HepG2 (cell line): ENCODE measurements around the gene OXSM. TPM values are rescaled to one million over a fixed set of nuclear protein-coding genes. Genes with fewer than 3 reads are reported as not detected.
A peak's percentile ranks its signal among the peaks of the same experiment; 100 is the strongest.

Experiments
- ATF6 ChIP-seq: sonication (generic); formaldehyde crosslinking; conservative IDR thresholded peaks from 2 replicates; pipeline ENCODE4 v1.4.0; 2020; ENCODE audit warnings: missing genetic modification reagents
- CHD2 ChIP-seq: IDR thresholded peaks from 2 replicates; pipeline ENCODE4 v1.6.1; 2011; ENCODE audit warnings: low read depth, low read length, improper control_type of control experiment
- FOXP1 ChIP-seq, 2 experiments: fragments of 450-650 bp in 1 of 2; IDR thresholded peaks; 2 replicates each; pipeline ENCODE4 v1.6.1; 2017 to 2018; ENCODE audit warnings: antibody characterized with exemption in 1 of 2
- HES4 ChIP-seq: sonication (generic); formaldehyde crosslinking; IDR thresholded peaks from 2 replicates; pipeline ENCODE4 v1.9.0; 2021; ENCODE audit warnings: mild to moderate bottlenecking, missing genetic modification reagents, borderline replicate concordance
- HIVEP1 ChIP-seq: sonication (generic); formaldehyde crosslinking; IDR thresholded peaks from 2 replicates; pipeline ENCODE4 v1.4.0; 2020; ENCODE audit warnings: mild to moderate bottlenecking, missing genetic modification reagents
- KDM5A ChIP-seq: fragments of 200-600 bp; sonication (generic); IDR thresholded peaks from 2 replicates; pipeline ENCODE4 v1.7.0; 2018; ENCODE audit warnings: antibody characterized with exemption, mild to moderate bottlenecking, low read length, borderline replicate concordance
- KLF9 ChIP-seq: IDR thresholded peaks from 2 replicates; pipeline ENCODE4 v1.6.1; 2016; ENCODE audit warnings: low read depth
- NFE2 ChIP-seq: sonication (generic); formaldehyde crosslinking; IDR thresholded peaks from 2 replicates; pipeline ENCODE4 v1.4.0; 2020; ENCODE audit warnings: missing genetic modification reagents
- POGZ ChIP-seq: sonication (generic); formaldehyde crosslinking; IDR thresholded peaks from 2 replicates; pipeline ENCODE4 v1.4.0; 2020; ENCODE audit warnings: mild to moderate bottlenecking, missing genetic modification reagents
- SOX13 ChIP-seq, 3 experiments: fragments of 450-650 bp in 1 of 3; sonication (generic) in 1 of 3; formaldehyde crosslinking in 1 of 3; IDR thresholded peaks in 2 of 3; conservative IDR thresholded peaks in 1 of 3; 2 replicates each; pipeline versions ENCODE4 v1.5.0 to v1.6.1; 2016 to 2020; ENCODE audit warnings: antibody characterized with exemption in 1 of 3, mild to moderate bottlenecking in 1 of 3, missing compliant biosample characterization in 1 of 3, missing genetic modification reagents in 1 of 3, moderate library complexity in 1 of 3
- TIGD3 ChIP-seq: sonication (generic); formaldehyde crosslinking; IDR thresholded peaks from 2 replicates; pipeline ENCODE4 v1.5.1; 2020; ENCODE audit warnings: mild to moderate bottlenecking, missing genetic modification reagents, borderline replicate concordance
- ZBTB25 ChIP-seq: IDR thresholded peaks from 2 replicates; pipeline ENCODE4 v1.6.1; 2018; ENCODE audit warnings: missing genetic modification reagents
- ZBTB44 ChIP-seq: sonication (generic); formaldehyde crosslinking; IDR thresholded peaks from 2 replicates; pipeline ENCODE4 v1.4.0; 2020; ENCODE audit warnings: missing genetic modification reagents
- ZBTB7B ChIP-seq: sonication (generic); formaldehyde crosslinking; IDR thresholded peaks from 2 replicates; pipeline ENCODE4 v1.4.0; 2020; ENCODE audit warnings: missing genetic modification reagents
- ZNF143 ChIP-seq: sonication (generic); formaldehyde crosslinking; IDR thresholded peaks from 2 replicates; pipeline ENCODE4 v1.4.0; 2020; ENCODE audit warnings: missing genetic modification reagents
- ZNF225 ChIP-seq: sonication (generic); formaldehyde crosslinking; IDR thresholded peaks from 2 replicates; pipeline ENCODE4 v1.4.0; 2020; ENCODE audit warnings: mild to moderate bottlenecking, missing genetic modification reagents
- ZNF260 ChIP-seq: sonication (generic); formaldehyde crosslinking; IDR thresholded peaks from 2 replicates; pipeline ENCODE4 v1.4.0; 2020; ENCODE audit warnings: missing genetic modification reagents, low read depth, mild to moderate bottlenecking, borderline replicate concordance
- ZNF264 ChIP-seq: sonication (generic); formaldehyde crosslinking; IDR thresholded peaks from 2 replicates; pipeline ENCODE4 v1.4.0; 2020; ENCODE audit warnings: missing genetic modification reagents
- ZNF333 ChIP-seq: sonication (generic); formaldehyde crosslinking; IDR thresholded peaks from 2 replicates; pipeline ENCODE4 v1.4.0; 2020; ENCODE audit warnings: mild to moderate bottlenecking, missing genetic modification reagents, borderline replicate concordance
- ZNF354B ChIP-seq: sonication (generic); formaldehyde crosslinking; IDR thresholded peaks from 2 replicates; pipeline ENCODE4 v1.8.0; 2022; ENCODE audit warnings: mild to moderate bottlenecking, missing genetic modification reagents
- ZNF501 ChIP-seq: sonication (generic); formaldehyde crosslinking; IDR thresholded peaks from 2 replicates; pipeline ENCODE4 v1.5.1; 2020; ENCODE audit warnings: mild to moderate bottlenecking, moderate library complexity, missing genetic modification reagents
- ZNF619 ChIP-seq: sonication (generic); formaldehyde crosslinking; IDR thresholded peaks from 2 replicates; pipeline ENCODE4 v1.4.0; 2020; ENCODE audit warnings: mild to moderate bottlenecking, missing genetic modification reagents
- ZNF792 ChIP-seq: IDR thresholded peaks from 2 replicates; pipeline ENCODE4 v1.6.1; 2016
- ZSCAN12 ChIP-seq: sonication (generic); formaldehyde crosslinking; IDR thresholded peaks from 2 replicates; pipeline ENCODE4 v1.9.0; 2021; ENCODE audit warnings: mild to moderate bottlenecking, missing genetic modification reagents
- ZSCAN21 ChIP-seq: sonication (generic); formaldehyde crosslinking; IDR thresholded peaks from 2 replicates; pipeline ENCODE4 v1.8.0; 2022; ENCODE audit warnings: mild to moderate bottlenecking, missing genetic modification reagents, moderate library complexity, borderline replicate concordance
- polyA plus RNA-seq, 8 experiments: library from polyadenylated mRNA; depleted of rRNA in 3 of 8; stranded (reverse) in 7 of 8; unstranded in 1 of 8; fragments of >200 nt; fragmentation: Illumina TruSeq in 4 of 8; extraction: Trizol in 4 of 8; gene quantifications; 2 replicates each; pipeline versions ENCODE4 v1.2.1 to v1.2.3, GENCODE V29; 2011 to 2016; ENCODE audit warnings: low read depth in 4 of 8, missing spikeins in 1 of 8, mixed read lengths in 1 of 8; ENCODE audit not compliant: insufficient read depth in 1 of 8
- total RNA-seq, 5 experiments: library from RNA; depleted of rRNA; stranded (reverse); fragments of >200 nt; fragmentation: Illumina TruSeq; extraction: Trizol; gene quantifications; 2 replicates each; pipeline ENCODE4 v1.2.3, GENCODE V29; 2016; ENCODE audit warnings: low read depth in 1 of 5

The OXSM gene
- total and polyA plus RNA-seq, 2 of the 13 experiments (the other 11 are each of a cell fraction or from before 2014, with no cell fraction given), result 18.2 to 34.4 TPM

- TF ChIP-seq ZNF260 (CRISPR knock-in tag) (no peak), CHD2 (no peak), ZSCAN21 (CRISPR knock-in tag) (peak; percentile 62; the same call in 1 of the 2 replicates), ZBTB7B (CRISPR knock-in tag) (peak; percentile 67; the same call in 1 of the 2 replicates), ZNF501 (CRISPR knock-in tag) (peak; percentile 49), ZNF619 (CRISPR knock-in tag) (peak; percentile 46; the same call in 1 of the 2 replicates), ZNF264 (CRISPR knock-in tag) (no peak; the same call in 1 of the 2 replicates), FOXP1 (IDR thresholded peaks at IDR 0.05) (no peak), FOXP1 (CRISPR knock-in tag; IDR thresholded peaks at IDR 0.05) (no peak), NFE2 (CRISPR knock-in tag) (no peak), ZSCAN12 (CRISPR knock-in tag) (0 out of 2 replicates have a peak, but pooled peaks have one; percentile 45), ZBTB44 (CRISPR knock-in tag) (no peak; the same call in 1 of the 2 replicates), ATF6 (CRISPR knock-in tag) (no peak), KDM5A (no peak), HES4 (CRISPR knock-in tag) (peak; percentile 23; the same call in 1 of the 2 replicates), HIVEP1 (CRISPR knock-in tag) (no peak), ZNF792 (CRISPR knock-in tag) (no peak; the same call in none of the 2 replicates), ZNF225 (no peak; the same call in 1 of the 2 replicates), ZNF143 (CRISPR knock-in tag) (no peak), KLF9 (CRISPR knock-in tag) (no peak), POGZ (CRISPR knock-in tag) (no peak), ZBTB25 (CRISPR knock-in tag) (no peak), TIGD3 (CRISPR knock-in tag) (no peak), ZNF333 (no peak; the same call in 1 of the 2 replicates), SOX13 (IDR thresholded peaks at IDR 0.05) (no peak), SOX13 (CRISPR knock-in tag; conservative IDR thresholded peaks at IDR 0.05 in 1 of 2, IDR thresholded peaks at IDR 0.05 in 1 of 2) (no peak), ZNF354B (CRISPR knock-in tag) (no peak)
Measured at GRCh38 chr3:25782938-25783660, 6.8 kb upstream of the OXSM start, which contains the start of gene NGLY1 (continued).
